Ectodermal cell (in vitro differentiated cells): ENCODE results near the gene TAF7L.

Source experiments
- H3K27ac ChIP-seq: 2 replicates; pipeline ENCODE4 v1.7.0; 2013; ENCODE audit warnings: mild to moderate bottlenecking, low read depth, low read length; ENCODE audit not compliant: insufficient read depth, poor library complexity, severe bottlenecking
- H3K27me3 ChIP-seq: 2 replicates; pipeline ENCODE4 v1.7.0; 2013; ENCODE audit warnings: mild to moderate bottlenecking, low read length; ENCODE audit not compliant: insufficient read depth, control insufficient read depth, poor library complexity, severe bottlenecking
- H3K36me3 ChIP-seq: one replicate; pipeline ENCODE4 v1.7.0; 2013; ENCODE audit warnings: low read length; ENCODE audit not compliant: control insufficient read depth, insufficient read depth
- H3K4me1 ChIP-seq: one replicate; pipeline ENCODE4 v1.7.0; 2013; ENCODE audit warnings: low read length; ENCODE audit not compliant: control insufficient read depth, insufficient read depth
- H3K4me3 ChIP-seq: 2 replicates; pipeline ENCODE4 v1.7.0; 2013; ENCODE audit warnings: low read depth, low read length, control low read depth; ENCODE audit not compliant: insufficient read depth
- H3K9me3 ChIP-seq: 2 replicates; pipeline ENCODE4 v1.7.0; 2013; ENCODE audit warnings: mild to moderate bottlenecking, low read length, moderate library complexity; ENCODE audit not compliant: control insufficient read depth
- WGBS, 2 experiments: methylation state at CpG; one replicate each; pipeline ENCODE4 v1.1.7; 2013; ENCODE audit warnings: missing lambda C conversion rate in 2 of 2; 5-methylcytosine and 5-hydroxymethylcytosine counted together

The TAF7L gene

GRCh38 chrX:101263766-101264165 lies 27.4 kb downstream of the TAF7L start:
- Histone ChIP-seq H3K4me3 (no peak overlapping the region), H3K36me3 (no peaks in the 10 kb centered on the region), H3K27ac (no peak overlapping the region), H3K4me1 (no peaks in the 10 kb centered on the region), H3K27me3 (no peaks in the 10 kb centered on the region), H3K9me3 (no peaks in the 10 kb centered on the region)
- WGBS, 2 experiments = 77 to 80% methylated on average over 1 to 2 of the region's 2 CpGs

- H3K4me3 ChIP-seq = no peak overlapping the region
- no peaks in the 10 kb centered on the region for H3K27me3 ChIP-seq
- H3K27ac ChIP-seq = no peak overlapping the region
- no peaks in the 10 kb centered on the region for H3K36me3 ChIP-seq
- 92 to 97% methylated on average over 4 of the region's 4 CpGs for WGBS, 2 experiments
- H3K4me1 ChIP-seq = no peaks in the 10 kb centered on the region
- no peaks in the 10 kb centered on the region for H3K9me3 ChIP-seq
Observed at GRCh38 chrX:101262590-101262989, 28.5 kb downstream of the TAF7L start.

- Histone ChIP-seq H3K36me3 (no peaks in the 10 kb centered on the region), H3K4me3 (no peak overlapping the region), H3K27me3 (no peaks in the 10 kb centered on the region), H3K27ac (no peak overlapping the region), H3K4me1 (no peaks in the 10 kb centered on the region), H3K9me3 (no peaks in the 10 kb centered on the region)
- WGBS, 2 experiments = 73 to 75% methylated on average over 4 of the region's 4 CpGs
Observed at GRCh38 chrX:101260435-101260834, 30.7 kb downstream of the TAF7L start.

- Histone ChIP-seq H3K4me3 (no peak overlapping the region), H3K36me3 (no peaks in the 10 kb centered on the region), H3K9me3 (no peaks in the 10 kb centered on the region), H3K27me3 (no peaks in the 10 kb centered on the region), H3K4me1 (no peaks in the 10 kb centered on the region), H3K27ac (no peak overlapping the region)
- WGBS, 2 experiments = 89 to 96% methylated on average over 11 of the region's 11 CpGs
Observed at GRCh38 chrX:101258259-101258581, 32.9 kb downstream of the TAF7L start.

- no peak overlapping the region for H3K4me3 ChIP-seq
- 92 to 93% methylated on average over 4 of the region's 4 CpGs for WGBS, 2 experiments
- no peak overlapping the region for H3K27ac ChIP-seq
- no peaks in the 10 kb centered on the region for H3K27me3 ChIP-seq
- H3K4me1 ChIP-seq = no peaks in the 10 kb centered on the region
- no peaks in the 10 kb centered on the region for H3K36me3 ChIP-seq
- H3K9me3 ChIP-seq = no peaks in the 10 kb centered on the region
Observed at GRCh38 chrX:101257448-101258258, 33.5 kb downstream of the TAF7L start.

GRCh38 chrX:101252634-101253033 lies 38.5 kb downstream of the TAF7L start:
- Histone ChIP-seq H3K4me3 (no peak overlapping the region), H3K9me3 (no peaks in the 10 kb centered on the region), H3K27me3 (no peaks in the 10 kb centered on the region), H3K36me3 (no peaks in the 10 kb centered on the region), H3K27ac (no peak overlapping the region), H3K4me1 (no peaks in the 10 kb centered on the region)
- WGBS, 2 experiments = 64 to 79% methylated on average over 2 of the region's 2 CpGs

- no peaks in the 10 kb centered on the region for H3K9me3 ChIP-seq
- no peaks in the 10 kb centered on the region for H3K27me3 ChIP-seq
- no peak overlapping the region for H3K4me3 ChIP-seq
- H3K27ac ChIP-seq = no peak overlapping the region
- WGBS, 2 experiments = 93 to 94% methylated on average over 9 of the region's 9 CpGs
- no peaks in the 10 kb centered on the region for H3K36me3 ChIP-seq
- no peaks in the 10 kb centered on the region for H3K4me1 ChIP-seq
Observed at GRCh38 chrX:101241531-101241930, 49.6 kb downstream of the TAF7L start.

- Histone ChIP-seq H3K27me3 (no peaks in the 10 kb centered on the region), H3K4me1 (no peaks in the 10 kb centered on the region), H3K9me3 (no peaks in the 10 kb centered on the region), H3K36me3 (no peaks in the 10 kb centered on the region), H3K4me3 (no peak overlapping the region), H3K27ac (no peak overlapping the region)
- 95 to 97% methylated on average over 2 of the region's 2 CpGs for WGBS, 2 experiments
Observed at GRCh38 chrX:101237041-101237440, 54.1 kb downstream of the TAF7L start.

- Histone ChIP-seq H3K27me3 (no peaks in the 10 kb centered on the region), H3K4me3 (no peak overlapping the region), H3K27ac (no peak overlapping the region), H3K9me3 (no peaks in the 10 kb centered on the region), H3K36me3 (no peaks in the 10 kb centered on the region), H3K4me1 (no peaks in the 10 kb centered on the region)
- 90 to 94% methylated on average over 5 of the region's 5 CpGs for WGBS, 2 experiments
Observed at GRCh38 chrX:101232316-101232715, 58.8 kb downstream of the TAF7L start.

GRCh38 chrX:101231080-101231479 lies 60.1 kb downstream of the TAF7L start:
- Histone ChIP-seq H3K9me3 (no peaks in the 10 kb centered on the region), H3K27me3 (no peaks in the 10 kb centered on the region), H3K36me3 (no peaks in the 10 kb centered on the region), H3K4me3 (no peak overlapping the region), H3K4me1 (no peaks in the 10 kb centered on the region), H3K27ac (no peak overlapping the region)
- WGBS, 2 experiments = 91 to 92% methylated on average over 1 of the region's 1 CpG
